Bronchial epithelial cell (primary cell): ENCODE data around the gene PDILT. TPM values are rescaled to one million over a fixed set of nuclear protein-coding genes. Genes with fewer than 3 reads are reported as not detected.

Experiments used
- DNase-seq: peaks from one replicate; pipeline ENCODE4 v3.0.0-alpha.2; 2010; ENCODE audit warnings: low read depth
- FAIRE-seq: peaks from 2 replicates; lab custom pipeline; 2011; peaks lifted over from hg19 to GRCh38; lab: Jason Lieb, UNC
- H3K27me3 ChIP-seq: 2 replicates; pipeline ENCODE4 v1.5.1; 2011; ENCODE audit warnings: low read length; ENCODE audit not compliant: control insufficient read depth, insufficient read depth
- H3K36me3 ChIP-seq: 2 replicates; pipeline ENCODE4 v1.5.1; 2011; ENCODE audit warnings: low read length; ENCODE audit not compliant: control insufficient read depth, insufficient read depth
- H3K4me3 ChIP-seq: 2 replicates; pipeline ENCODE4 v1.5.1; 2011; ENCODE audit warnings: mild to moderate bottlenecking, low read depth, low read length, control low read depth
- total RNA-seq: library from RNA; depleted of rRNA; stranded (reverse); fragments of >200 nt; gene quantifications from 2 replicates; pipeline ENCODE4 v1.2.1, GENCODE V29; 2014
- TF ChIP-seq, protein P1 (sequence below): IDR thresholded peaks from 2 replicates; pipeline ENCODE4 v1.5.1; 2011; ENCODE audit warnings: mild to moderate bottlenecking, moderate library complexity, low read length, control low read depth, inconsistent platforms; ENCODE audit not compliant: insufficient read depth, severe bottlenecking

The PDILT gene
- total RNA-seq, 1 donor from 2014 or later: not detected

DNA sequence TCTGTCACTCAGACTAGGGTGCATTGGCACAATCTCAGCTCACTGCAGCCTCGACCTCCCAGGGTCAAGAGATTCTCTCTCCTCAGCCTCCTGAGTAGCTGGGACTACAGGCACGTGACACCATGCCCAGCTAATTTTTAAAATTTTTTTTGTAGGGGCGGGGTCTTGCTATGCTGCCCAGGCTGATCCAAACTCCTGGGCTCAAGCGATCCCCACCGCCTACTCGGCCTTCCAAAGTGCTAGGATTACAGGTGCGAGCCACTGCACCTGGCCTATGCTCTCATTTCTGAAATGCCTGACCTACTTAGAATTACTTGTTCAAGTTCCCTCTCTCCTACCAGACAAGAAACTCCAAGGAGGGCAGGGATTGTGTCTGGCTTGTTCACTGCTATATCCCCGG lies 72.1 kb downstream of the PDILT start:
- no peak overlapping the region for H3K4me3 ChIP-seq
- H3K36me3 ChIP-seq: no peaks in the 10 kb centered on the region
- H3K27me3 ChIP-seq: no peaks in the 10 kb centered on the region
- TF ChIP-seq, protein P1, sequence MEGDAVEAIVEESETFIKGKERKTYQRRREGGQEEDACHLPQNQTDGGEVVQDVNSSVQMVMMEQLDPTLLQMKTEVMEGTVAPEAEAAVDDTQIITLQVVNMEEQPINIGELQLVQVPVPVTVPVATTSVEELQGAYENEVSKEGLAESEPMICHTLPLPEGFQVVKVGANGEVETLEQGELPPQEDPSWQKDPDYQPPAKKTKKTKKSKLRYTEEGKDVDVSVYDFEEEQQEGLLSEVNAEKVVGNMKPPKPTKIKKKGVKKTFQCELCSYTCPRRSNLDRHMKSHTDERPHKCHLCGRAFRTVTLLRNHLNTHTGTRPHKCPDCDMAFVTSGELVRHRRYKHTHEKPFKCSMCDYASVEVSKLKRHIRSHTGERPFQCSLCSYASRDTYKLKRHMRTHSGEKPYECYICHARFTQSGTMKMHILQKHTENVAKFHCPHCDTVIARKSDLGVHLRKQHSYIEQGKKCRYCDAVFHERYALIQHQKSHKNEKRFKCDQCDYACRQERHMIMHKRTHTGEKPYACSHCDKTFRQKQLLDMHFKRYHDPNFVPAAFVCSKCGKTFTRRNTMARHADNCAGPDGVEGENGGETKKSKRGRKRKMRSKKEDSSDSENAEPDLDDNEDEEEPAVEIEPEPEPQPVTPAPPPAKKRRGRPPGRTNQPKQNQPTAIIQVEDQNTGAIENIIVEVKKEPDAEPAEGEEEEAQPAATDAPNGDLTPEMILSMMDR: no peak
- FAIRE-seq: no peak
- no peak for DNase-seq

DNA sequence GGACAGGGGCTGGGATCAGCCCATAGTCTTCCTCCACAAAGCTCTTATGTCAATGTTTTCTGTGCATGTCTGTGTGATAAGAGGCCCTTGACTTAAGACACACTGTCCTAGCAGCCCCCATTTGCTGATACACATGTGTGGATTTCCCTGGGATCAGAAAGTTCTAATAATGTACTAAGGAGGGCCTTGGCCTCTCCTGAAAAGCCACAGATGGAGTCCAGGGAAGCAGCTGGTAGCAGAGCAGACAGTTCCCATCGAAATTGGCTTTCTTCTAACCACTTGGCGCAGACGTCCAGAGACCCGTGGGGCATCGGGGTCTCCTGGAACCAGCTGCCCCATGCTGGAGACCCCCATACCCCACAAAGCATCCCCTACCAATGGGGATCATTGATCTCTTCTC lies 72.9 kb downstream of the PDILT start:
- TF ChIP-seq, protein P1: no peak
- Histone ChIP-seq H3K36me3 (no peaks in the 10 kb centered on the region), H3K27me3 (no peaks in the 10 kb centered on the region), H3K4me3 (no peak overlapping the region)
- no peak for FAIRE-seq
- DNase-seq: no peak

DNA sequence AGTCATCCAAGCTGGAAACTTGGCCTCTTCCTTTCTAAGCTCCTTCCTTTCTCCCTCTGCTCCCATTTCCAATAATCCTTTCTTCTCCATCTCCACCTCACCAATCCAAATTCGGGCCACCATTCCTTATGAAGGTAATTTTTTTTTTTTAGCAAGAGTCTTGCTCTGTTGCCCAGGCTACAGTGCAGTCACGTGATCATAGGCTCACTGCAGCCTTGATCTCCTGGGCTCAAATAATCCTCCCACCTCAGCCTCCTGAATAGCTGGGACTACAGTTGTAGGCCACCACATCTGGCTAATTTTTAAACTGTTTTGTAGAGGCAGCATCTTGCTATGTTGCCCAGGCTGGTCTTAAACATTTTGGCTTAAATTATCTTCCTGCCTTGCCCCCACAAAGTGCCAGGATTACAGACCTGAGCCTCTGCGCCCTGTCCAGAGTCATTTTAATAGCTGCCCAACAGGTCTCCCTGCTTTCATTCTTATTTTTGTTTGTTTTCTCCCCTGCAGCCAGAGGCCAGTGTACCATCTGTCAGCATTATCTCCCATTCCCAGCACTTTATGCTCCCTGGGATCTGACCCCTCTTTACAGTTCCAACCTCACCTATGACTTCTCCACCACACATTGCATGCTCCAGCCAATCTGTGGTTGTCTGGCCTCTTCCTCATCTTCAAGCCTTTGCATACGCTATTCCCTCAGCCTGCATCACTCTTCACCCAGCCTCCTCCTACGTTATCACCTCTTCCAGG lies 75.0 kb downstream of the PDILT start:
- FAIRE-seq (no peak), DNase-seq (no peak)
- no peaks in the 10 kb centered on the region for H3K36me3 ChIP-seq
- TF ChIP-seq, protein P1: no peak
- no peak overlapping the region for H3K4me3 ChIP-seq
- H3K27me3 ChIP-seq: no peaks in the 10 kb centered on the region

DNA sequence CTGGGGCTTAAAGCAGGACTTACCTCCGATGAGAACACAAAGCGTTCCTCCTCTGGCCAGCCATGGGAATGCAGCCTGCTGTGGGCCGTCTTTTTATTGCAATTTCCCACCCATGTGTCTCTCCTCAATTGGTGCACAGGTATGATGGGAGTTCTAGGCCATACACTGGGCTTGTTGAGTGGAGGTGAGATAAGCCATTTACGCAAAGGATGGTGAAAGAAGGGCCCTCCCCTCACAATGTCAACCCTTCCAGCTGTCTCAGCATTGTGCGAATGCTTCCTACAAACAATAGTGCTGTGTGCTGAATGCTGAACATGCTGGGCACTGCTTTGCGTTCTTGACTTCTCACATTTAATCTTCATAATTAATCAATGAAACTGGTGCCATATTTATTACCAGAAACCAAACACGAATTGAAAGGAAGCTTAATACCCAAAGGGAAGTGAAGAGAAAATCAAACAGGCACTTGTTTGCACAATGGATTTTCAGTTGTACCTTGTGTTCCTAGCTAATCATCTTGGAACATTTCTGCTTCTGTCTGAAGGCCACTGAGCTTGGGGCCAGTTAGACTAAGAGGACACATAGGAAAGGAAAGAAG lies 77.0 kb downstream of the PDILT start, which contains the start of gene GP2:
TSS of gene GP2 (minus strand) at position 70 of the 598 bp plus-strand sequence. CDS start 1,082 bp downstream, outside the sequence.
- FAIRE-seq: no peak
- H3K27me3 ChIP-seq: no peaks in the 10 kb centered on the region
- no peak for DNase-seq
- no peak within 1 kb of the TSS for H3K4me3 ChIP-seq
- TF ChIP-seq, protein P1: no peak
- no peaks in the 10 kb centered on the region for H3K36me3 ChIP-seq

DNA sequence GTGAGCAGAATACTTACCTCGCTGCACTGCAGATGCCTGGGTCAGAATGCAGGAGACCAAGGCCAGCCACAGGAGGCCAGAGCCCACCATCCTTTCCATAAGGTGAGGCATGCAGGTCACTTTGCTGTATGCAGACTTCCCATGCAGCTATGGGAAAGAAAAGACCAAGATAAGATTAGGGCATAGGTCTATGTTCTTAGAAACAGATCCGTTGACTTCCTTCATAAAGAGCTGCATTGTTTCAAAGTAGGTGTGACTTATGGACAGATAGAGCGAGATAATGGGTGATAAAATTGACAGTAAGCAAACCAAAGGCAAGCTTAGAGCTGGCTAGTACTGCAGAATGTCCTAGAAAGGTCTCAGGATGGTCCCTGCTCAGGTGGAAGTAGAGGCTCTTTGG lies 78.2 kb downstream of the PDILT start:
- no peak overlapping the region for H3K4me3 ChIP-seq
- TF ChIP-seq, protein P1: no peak
- DNase-seq (no peak), FAIRE-seq (no peak)
- H3K27me3 ChIP-seq: no peaks in the 10 kb centered on the region
- no peaks in the 10 kb centered on the region for H3K36me3 ChIP-seq
